Measurements from ENCODE around the gene UBR3.

UBR3 gene

DNA sequence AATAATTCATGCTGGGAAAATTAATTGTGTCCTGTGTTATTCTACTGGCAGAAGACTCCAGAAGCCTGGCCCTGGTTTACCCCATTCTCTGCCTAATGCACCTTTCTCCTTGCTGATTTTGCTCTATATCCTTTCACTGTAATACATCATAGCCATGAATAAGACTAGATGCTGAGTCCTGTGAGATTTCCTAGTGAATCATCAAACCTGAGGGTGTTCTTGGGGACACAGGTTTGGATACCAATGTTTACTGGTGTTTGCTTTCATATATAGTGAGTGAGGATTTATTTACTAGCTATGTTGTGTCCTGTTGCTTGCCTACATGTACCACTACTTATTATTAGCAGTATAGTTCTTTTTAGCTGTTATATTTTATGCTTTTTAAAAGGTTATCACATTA, 9.0 kb upstream of the UBR3 start:
- TF ChIP-seq, protein P1, sequence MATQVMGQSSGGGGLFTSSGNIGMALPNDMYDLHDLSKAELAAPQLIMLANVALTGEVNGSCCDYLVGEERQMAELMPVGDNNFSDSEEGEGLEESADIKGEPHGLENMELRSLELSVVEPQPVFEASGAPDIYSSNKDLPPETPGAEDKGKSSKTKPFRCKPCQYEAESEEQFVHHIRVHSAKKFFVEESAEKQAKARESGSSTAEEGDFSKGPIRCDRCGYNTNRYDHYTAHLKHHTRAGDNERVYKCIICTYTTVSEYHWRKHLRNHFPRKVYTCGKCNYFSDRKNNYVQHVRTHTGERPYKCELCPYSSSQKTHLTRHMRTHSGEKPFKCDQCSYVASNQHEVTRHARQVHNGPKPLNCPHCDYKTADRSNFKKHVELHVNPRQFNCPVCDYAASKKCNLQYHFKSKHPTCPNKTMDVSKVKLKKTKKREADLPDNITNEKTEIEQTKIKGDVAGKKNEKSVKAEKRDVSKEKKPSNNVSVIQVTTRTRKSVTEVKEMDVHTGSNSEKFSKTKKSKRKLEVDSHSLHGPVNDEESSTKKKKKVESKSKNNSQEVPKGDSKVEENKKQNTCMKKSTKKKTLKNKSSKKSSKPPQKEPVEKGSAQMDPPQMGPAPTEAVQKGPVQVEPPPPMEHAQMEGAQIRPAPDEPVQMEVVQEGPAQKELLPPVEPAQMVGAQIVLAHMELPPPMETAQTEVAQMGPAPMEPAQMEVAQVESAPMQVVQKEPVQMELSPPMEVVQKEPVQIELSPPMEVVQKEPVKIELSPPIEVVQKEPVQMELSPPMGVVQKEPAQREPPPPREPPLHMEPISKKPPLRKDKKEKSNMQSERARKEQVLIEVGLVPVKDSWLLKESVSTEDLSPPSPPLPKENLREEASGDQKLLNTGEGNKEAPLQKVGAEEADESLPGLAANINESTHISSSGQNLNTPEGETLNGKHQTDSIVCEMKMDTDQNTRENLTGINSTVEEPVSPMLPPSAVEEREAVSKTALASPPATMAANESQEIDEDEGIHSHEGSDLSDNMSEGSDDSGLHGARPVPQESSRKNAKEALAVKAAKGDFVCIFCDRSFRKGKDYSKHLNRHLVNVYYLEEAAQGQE (IDR thresholded peaks at IDR 0.05; ENCODE audit: low read depth), result no peak
- TF ChIP-seq RAD21 (IDR thresholded peaks at IDR 0.05; ENCODE audit: low read depth) (no peak), FOXM1 (IDR thresholded peaks at IDR 0.05; ENCODE audit: borderline replicate concordance, low read depth) (no peak), ZBTB7A (IDR thresholded peaks at IDR 0.05; ENCODE audit: low read depth) (no peak), EP300 (IDR thresholded peaks at IDR 0.05; ENCODE audit: borderline replicate concordance) (no peak), EGR1 (IDR thresholded peaks at IDR 0.05) (no peak), CEBPB (IDR thresholded peaks at IDR 0.05) (no peak), NFIC (IDR thresholded peaks at IDR 0.05) (no peak), TCF12 (IDR thresholded peaks at IDR 0.05; ENCODE audit: low read depth) (no peak), YY1 (IDR thresholded peaks at IDR 0.05; ENCODE audit: low read depth) (no peak), CREB1 (IDR thresholded peaks at IDR 0.05; ENCODE audit: low read depth) (no peak), TEAD4 (IDR thresholded peaks at IDR 0.05) (no peak), TAF1 (IDR thresholded peaks at IDR 0.05; ENCODE audit: low read depth) (no peak)
- TF ChIP-seq, protein P2, sequence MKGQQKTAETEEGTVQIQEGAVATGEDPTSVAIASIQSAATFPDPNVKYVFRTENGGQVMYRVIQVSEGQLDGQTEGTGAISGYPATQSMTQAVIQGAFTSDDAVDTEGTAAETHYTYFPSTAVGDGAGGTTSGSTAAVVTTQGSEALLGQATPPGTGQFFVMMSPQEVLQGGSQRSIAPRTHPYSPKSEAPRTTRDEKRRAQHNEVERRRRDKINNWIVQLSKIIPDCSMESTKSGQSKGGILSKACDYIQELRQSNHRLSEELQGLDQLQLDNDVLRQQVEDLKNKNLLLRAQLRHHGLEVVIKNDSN (IDR thresholded peaks at IDR 0.05), result no peak
- TF ChIP-seq, protein P3, sequence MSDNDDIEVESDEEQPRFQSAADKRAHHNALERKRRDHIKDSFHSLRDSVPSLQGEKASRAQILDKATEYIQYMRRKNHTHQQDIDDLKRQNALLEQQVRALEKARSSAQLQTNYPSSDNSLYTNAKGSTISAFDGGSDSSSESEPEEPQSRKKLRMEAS (IDR thresholded peaks at IDR 0.05), result no peak

DNA sequence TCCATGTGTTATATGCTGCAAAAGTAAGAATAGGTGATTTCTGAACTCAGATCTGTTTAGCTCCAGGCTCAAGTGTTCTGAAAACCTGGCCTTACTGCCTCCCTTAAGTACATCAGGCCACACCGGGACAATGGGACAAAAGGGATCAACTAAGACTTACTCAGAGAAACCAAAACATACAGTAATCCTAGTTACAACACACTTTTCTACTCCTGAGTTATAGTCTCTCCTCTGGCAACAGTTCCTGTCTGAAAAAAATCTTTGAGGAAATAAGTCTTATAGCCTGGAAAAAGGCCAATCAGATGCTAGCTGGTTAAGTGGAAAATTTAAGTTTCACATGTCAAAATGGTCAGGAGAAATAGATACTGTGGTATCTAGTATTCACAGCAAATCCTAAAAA, 8.1 kb upstream of the UBR3 start:
- no peak for TF ChIP-seq EP300 (IDR thresholded peaks at IDR 0.05; ENCODE audit: borderline replicate concordance)
- TF ChIP-seq YY1 (IDR thresholded peaks at IDR 0.05; ENCODE audit: low read depth), result no peak

DNA sequence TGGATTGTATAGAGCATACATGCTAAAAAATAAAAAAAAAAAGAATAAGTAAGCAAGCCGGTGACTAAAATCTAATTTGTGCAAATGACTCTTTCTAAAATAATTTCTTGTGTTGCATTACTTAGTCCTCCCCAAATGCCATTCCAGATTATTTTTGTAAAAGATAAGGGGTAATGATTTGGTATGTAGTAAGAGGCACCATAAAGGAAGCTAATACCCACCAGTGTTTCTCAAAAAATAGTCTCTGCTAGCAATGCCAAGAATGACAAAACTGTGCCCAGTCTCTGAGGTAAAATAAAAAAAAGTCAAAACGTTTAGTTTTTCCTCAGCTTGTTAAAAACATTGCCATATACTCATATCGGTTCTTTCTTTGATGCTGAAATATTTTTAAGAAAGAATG, 5.2 kb upstream of the UBR3 start:
- TF ChIP-seq EP300 (IDR thresholded peaks at IDR 0.05; ENCODE audit: borderline replicate concordance) (no peak), ZBTB7A (IDR thresholded peaks at IDR 0.05; ENCODE audit: low read depth) (no peak)

DNA sequence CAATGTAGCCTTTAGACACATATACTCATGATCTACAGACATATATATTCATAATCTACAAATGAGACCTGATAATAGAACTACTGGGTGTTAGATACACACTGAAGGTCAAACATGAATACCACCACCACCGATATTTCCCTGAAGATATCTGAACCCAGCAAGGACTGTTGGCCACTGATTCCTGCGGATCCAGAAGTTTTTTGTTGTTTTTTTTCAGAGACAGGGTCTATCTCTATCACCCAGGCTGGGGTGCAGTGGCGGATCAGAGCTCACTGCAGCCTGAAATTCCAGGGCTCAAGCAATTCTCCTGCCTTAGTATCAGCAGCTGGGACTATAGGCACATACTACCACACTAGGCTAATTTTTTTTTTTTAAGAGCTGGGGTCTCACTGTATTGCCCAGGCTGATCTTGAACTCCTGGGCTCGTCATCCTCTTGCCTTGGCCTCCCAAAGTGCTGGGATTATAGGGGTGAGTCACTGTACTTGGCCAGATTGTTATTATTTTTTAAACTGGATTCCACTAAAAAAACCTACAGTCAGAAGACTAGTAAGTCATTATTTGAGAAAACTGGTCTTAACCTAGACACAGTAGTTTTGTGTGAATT, 4.4 kb upstream of the UBR3 start:
- no peak for TF ChIP-seq TEAD4 (IDR thresholded peaks at IDR 0.05)
- no peak for TF ChIP-seq EGR1 (IDR thresholded peaks at IDR 0.05)
- no peak for TF ChIP-seq YY1 (IDR thresholded peaks at IDR 0.05; ENCODE audit: low read depth)
- no peak for TF ChIP-seq CEBPB (IDR thresholded peaks at IDR 0.05)
- TF ChIP-seq ZBTB7A (IDR thresholded peaks at IDR 0.05; ENCODE audit: low read depth), result no peak
- TF ChIP-seq EP300 (IDR thresholded peaks at IDR 0.05; ENCODE audit: borderline replicate concordance), result no peak
- TF ChIP-seq RAD21 (IDR thresholded peaks at IDR 0.05; ENCODE audit: low read depth), result no peak
- TF ChIP-seq TCF12 (IDR thresholded peaks at IDR 0.05; ENCODE audit: low read depth), result no peak
- TF ChIP-seq, protein P1 (IDR thresholded peaks at IDR 0.05; ENCODE audit: low read depth), result no peak

DNA sequence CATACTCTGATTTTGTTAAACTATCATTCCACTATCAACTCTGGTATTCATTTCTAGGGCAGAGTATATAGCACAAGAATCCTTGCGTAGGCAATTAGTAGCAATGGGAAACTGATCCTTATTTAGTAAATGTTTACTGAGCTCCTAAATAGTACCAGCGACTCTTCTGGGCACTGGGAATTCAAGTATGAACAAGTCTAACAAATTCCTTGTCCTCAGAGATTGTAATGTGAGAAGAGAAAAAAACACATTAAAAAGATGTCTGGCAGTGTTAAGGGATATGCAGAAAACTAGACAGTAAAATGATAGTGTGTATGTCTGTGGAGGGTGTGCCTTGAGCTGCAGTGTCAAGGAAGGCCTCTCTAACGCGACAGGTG, 3.3 kb upstream of the UBR3 start:
- TF ChIP-seq, protein P3 (IDR thresholded peaks at IDR 0.05), result no peak
- TF ChIP-seq CEBPB (IDR thresholded peaks at IDR 0.05) (no peak), YY1 (IDR thresholded peaks at IDR 0.05; ENCODE audit: low read depth) (no peak), RAD21 (IDR thresholded peaks at IDR 0.05; ENCODE audit: low read depth) (no peak), TCF12 (IDR thresholded peaks at IDR 0.05; ENCODE audit: low read depth) (no peak), EGR1 (IDR thresholded peaks at IDR 0.05) (no peak), CREB1 (IDR thresholded peaks at IDR 0.05; ENCODE audit: low read depth) (no peak), FOXM1 (IDR thresholded peaks at IDR 0.05; ENCODE audit: borderline replicate concordance, low read depth) (no peak), TEAD4 (IDR thresholded peaks at IDR 0.05) (no peak)
- TF ChIP-seq, protein P2 (IDR thresholded peaks at IDR 0.05), result no peak

DNA sequence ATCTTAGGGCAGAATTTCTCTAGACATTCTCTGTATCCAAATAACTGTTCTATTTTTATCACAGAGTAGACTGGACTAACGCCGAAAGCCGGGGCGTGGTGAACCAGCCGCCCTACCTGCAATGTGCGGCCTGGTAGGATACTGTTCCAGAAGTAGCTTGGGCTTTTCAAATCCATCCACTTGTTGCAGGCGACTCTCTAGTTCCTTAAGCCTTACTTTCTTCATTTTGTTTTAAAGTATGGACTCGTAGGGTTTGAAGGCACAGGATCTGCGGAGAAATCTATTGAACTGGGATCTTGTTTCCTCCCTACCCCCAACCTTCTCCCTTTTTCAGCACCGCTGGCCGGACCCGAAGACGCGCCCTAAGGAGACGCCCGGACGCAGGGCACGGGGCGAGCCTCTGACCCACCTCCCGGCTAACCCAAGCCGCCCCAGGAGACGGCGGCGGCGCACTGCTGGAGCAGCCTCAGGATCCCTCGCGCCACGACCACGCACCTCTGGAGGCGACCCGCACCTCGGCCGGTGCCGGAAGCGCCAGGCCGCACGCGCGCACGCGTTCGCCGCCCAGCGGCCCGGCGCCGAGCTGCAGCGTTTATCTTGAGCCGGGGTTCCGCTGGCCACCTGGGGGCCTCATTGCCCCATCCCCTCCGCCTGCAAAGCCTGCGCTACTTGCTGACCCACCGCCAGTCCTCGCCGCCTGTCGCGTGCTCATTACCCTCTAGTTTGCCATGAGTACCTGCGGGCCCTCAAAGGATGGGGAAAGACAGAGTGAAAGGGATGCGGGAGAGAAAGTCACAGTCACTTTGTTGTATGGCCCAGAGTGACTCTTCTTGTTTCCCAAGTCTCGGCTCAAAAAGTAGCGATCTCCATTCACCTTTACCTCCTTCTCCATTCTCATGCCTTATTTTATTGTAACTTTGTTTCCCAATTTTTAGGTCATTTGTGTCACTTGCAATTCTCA, 2.6 kb upstream of the UBR3 start, which contains the start of gene METTL5:
METTL5 (minus strand) TSS at position 533 of the 961 bp plus-strand sequence; CDS start at position 225, 308 bp downstream.
- TF ChIP-seq, protein P3 (IDR thresholded peaks at IDR 0.05), result peak; percentile 84
- TF ChIP-seq TCF12 (IDR thresholded peaks at IDR 0.05; ENCODE audit: low read depth) (peak; percentile 32; the same call in 1 of the 2 replicates), TAF1 (IDR thresholded peaks at IDR 0.05; ENCODE audit: low read depth) (peak; percentile 43; the same call in 1 of the 2 replicates), RAD21 (IDR thresholded peaks at IDR 0.05; ENCODE audit: low read depth) (peak; percentile 66), CEBPB (IDR thresholded peaks at IDR 0.05) (no peak)
